SW480 (cell line): ENCODE results near the gene DGAT2.
"Not testable (repeated sequence)": the region's sequence is repeated elsewhere in the genome, so short reads cannot be mapped to it uniquely, and the experiment has no call there.

Experiments used
- DNase-seq: peaks from one replicate; pipeline ENCODE4 v3.0.0-alpha.2; 2016; ENCODE audit warnings: low spot score

Gene DGAT2

DNA sequence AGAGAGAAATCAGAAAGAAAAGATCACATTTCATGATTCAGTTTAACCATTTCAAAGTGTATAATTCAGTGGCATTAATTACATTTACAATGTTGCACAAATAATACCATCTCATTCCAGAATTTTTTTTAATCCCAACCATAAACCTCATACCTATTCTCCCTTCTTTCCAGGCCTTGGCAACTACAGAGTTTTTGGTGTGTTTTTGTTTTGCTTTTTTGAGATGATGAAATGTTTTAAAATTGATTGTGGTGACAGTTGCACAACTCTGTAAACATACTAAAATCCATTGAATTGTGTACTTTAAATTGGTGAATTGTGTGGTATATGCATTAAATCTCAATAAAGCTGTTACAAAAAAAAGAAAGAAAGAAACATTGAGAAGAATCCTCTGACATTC is 13.6 kb upstream of the DGAT2 start:
- not testable (repeated sequence) for DNase-seq

DNA sequence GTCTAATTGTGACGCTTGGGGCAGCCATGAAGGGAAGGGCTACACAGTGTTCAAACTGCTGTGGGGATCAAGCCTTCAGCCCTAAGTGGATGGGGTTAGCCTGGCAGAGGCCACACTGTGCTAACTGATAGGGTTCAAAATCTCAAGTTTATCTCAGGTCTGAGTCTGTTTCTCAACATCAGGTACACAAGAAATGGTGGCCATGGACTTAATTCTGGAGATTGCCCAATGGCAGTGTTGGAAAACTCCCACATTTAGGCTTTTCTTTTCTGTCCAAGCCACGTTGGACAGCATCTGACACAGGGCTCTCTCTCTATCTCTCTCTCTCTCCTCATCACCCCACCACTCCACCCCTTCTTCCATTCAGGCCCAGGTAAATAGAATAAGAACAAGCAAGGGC is 10.9 kb upstream of the DGAT2 start:
- DNase-seq: no peak

DNA sequence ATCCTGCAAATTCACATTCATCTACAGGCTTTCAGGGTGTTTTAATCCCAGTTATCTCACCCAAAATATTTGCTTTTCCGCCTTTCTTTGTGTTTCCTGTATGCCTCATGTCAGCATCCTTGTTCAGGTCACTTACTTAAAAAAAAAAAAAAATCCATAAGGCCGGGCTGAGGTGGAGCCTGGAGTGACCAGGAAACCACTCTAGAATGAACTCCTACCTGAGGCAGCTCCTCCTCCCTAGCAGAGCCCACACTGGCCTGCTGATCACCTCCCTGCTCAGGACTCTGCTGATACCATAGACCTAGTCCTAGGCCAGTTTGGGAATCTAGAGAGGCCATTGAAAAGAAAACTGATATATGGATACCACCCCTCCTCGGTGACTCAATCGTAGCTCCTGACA is 8.7 kb upstream of the DGAT2 start:
- no peak for DNase-seq

DNA sequence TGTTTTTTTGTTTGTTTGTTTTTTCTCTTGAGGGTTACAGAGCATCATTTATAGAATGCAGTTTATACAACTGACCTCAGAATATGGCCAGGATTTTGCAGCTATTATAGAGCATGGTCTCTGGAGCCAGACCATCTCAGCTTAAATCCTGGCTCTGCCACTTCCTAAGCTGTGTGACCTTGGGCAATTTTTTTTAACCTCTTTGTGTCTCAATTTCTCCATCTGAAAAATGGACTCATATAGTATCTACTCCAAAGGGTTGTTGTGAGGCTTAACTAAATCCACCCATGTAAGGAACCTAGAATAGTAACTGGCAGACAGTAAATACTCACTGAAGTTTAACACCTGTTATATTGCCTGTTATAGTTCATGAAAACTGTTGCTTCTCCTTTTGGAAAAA is 8.3 kb upstream of the DGAT2 start:
- no peak for DNase-seq

DNA sequence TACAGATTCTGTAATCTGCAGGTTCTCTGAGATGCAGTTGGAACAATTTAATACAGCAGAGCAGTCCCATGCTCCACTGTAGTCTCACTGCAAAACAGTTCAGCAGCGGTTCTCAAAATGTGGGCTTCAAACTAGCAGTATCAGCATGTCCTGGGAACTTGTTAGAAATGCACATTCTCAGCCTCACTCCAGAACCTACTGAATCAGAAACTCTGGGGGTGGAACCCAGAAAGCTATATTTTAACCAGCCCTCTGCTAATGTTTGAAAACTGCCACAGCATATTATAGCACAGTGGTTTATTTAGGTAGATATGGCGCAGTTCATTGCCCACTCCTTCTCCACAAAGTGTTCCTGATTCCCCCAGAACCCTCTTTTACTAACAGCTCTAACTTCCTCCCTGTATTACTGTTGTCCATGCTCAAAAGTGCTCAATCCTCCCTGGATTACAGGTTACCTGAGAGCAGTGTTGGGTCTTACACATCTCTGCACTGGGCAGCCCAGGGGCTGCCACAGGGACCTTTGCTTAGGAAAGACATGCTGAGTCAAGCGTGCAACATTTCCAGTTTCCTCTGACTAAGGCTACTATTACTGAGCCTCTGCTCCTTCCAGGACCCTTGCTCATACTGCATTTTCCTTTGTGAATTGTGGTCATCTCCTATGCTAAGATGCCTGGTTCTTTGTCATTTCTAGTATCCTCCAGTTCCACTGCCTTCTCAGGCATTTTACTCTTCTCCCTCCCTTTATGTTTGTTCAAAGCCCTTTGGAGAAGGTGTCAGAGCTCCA is 7.7 kb upstream of the DGAT2 start:
- no peak for DNase-seq

DNA sequence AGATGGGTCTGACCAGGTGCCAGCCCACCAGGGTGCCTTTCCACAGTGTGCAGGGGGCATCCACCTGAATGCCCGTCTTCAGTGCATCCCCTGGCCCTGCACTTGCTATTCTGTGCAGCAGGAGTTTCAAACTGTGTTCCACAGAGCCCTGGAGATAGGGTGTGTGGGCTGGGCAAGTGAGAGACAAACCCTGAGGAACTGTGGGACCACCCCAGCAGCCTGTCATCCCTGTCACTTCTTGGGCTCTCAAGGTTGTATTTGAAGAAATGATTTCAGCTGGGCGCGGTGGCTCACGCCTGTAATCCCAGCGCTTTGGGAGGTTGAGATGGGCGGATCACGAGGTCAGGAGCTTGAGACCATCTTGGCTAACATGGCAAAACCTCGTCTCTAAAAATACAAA is 6.4 kb upstream of the DGAT2 start:
- DNase-seq: no peak

DNA sequence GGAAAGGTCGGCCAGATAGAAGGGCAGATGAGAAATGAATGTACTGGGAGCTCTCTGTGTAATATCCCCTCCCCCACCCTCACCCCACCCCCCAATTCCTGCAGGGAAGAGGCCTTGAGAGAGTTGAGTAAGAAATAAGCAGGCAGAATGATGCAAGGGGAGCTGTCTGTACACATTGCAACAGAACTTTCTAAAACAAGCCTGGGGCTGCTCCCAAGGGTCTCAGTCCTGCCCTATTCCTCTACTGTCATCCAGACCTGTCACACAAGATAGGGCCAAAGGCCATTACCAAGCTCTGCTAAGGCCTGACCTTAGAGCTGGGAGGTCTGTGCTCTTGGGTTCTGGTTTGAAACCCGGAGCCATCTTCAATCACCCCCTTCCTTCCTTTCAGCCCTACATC is 5.7 kb upstream of the DGAT2 start:
- no peak for DNase-seq

DNA sequence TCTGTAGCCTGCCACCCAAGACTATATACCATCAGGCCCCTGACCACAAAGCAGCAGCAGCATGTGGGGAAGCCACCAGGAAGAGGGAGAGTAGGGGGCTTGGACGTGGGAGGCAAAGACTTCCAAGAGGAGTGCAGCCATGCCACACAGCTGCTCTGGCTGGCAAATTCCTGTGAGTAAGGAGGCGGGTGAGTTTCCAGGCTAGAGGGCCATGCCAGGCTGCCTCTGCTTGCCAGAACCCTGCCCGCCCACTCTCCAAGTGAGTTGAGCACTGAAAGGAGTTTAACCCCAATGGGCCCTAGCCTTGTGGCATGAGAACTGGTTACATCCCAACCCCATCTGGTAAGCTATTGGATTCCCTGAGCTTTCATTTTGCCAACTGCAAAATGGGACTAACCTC is 4.7 kb upstream of the DGAT2 start:
- no peak for DNase-seq

DNA sequence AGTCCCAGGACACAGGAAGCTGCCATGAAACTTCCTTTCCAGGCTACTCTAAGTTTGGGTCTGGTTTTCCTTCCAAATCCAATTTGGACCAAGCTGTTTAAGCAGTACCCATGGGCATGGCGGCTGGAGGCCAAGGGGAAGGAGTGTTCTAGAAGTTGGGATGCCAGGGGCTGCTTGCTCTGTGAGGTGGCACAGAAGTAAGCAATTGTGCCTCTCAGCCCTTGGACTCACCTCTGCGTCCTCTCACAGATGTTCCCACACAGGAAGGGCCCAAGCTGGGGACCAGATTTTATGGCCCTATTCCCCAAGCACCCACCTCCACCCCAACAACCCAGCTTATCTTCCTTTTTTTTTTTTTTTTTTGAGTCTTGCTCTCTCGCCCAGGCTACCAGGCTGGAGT is 3.5 kb upstream of the DGAT2 start:
- no peak for DNase-seq

DNA sequence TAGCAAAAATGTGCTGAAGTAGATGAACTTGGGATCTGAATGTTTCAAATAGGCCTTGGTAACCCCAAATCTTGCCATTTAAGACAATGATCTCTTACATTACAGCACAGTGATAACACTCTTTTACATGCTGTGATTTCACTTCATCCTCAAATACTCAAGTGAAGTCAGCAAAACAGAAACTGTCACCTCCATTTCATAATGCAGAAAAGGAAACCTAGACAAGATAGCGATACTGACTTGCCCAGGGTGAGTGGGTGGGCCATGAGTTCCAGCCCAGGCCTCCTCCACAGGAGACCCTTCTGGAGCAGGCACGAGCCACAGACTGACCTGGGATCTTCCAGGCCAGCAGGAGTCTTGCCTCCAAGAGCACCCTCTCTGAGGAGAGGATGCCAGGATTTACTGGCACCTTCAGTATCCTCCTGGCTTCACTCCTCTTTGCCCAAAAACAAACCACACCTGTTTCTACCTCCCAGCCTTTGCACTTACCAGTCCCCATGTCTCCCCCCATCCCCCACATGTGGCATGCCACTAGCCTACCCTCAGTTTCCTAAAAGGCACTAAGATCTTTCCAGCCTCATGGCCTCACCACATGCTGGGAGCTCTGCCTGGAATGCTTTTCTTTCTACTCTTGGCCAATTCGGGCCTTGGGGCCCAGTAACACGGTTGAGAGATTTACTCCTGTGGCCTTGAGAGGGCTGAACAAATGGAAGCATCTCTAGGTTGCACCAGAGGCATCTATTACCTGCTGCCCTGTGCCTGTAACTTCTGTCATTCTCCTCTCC is 1.9 kb upstream of the DGAT2 start:
- DNase-seq: no peak

DNA sequence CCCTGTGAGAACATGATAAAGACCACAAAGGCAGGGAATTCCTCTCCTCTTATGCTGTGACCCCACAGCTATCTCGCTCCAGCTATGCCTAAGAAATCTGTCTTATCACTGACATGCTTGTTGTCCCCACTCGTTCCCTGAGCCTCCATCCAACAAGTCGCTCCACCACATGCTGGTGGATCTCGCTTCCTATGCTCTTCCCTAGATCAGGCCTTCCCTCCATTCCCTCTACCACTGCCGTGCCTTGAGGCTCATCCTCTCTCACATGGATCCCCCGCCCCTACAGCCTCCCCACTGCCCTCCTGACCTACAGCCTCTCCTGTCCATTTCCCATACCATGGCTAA is 1.4 kb upstream of the DGAT2 start:
- no peak for DNase-seq

DNA sequence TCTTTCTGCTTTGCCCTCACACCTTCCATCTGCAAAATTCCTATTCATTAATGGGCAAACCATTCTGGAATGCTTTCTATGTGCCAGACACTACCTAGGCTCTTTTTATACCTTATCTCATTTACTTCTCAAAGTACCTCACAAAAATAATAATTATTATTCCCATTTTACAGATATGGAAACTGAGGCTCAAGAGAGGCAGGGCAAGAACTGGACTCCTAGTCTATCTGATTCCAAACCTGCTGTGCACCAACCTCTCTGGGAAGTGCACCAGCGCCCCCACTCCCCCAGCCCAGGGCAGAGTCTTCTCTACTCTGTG is 826 bp upstream of the DGAT2 start:
- DNase-seq: no peak

DNA sequence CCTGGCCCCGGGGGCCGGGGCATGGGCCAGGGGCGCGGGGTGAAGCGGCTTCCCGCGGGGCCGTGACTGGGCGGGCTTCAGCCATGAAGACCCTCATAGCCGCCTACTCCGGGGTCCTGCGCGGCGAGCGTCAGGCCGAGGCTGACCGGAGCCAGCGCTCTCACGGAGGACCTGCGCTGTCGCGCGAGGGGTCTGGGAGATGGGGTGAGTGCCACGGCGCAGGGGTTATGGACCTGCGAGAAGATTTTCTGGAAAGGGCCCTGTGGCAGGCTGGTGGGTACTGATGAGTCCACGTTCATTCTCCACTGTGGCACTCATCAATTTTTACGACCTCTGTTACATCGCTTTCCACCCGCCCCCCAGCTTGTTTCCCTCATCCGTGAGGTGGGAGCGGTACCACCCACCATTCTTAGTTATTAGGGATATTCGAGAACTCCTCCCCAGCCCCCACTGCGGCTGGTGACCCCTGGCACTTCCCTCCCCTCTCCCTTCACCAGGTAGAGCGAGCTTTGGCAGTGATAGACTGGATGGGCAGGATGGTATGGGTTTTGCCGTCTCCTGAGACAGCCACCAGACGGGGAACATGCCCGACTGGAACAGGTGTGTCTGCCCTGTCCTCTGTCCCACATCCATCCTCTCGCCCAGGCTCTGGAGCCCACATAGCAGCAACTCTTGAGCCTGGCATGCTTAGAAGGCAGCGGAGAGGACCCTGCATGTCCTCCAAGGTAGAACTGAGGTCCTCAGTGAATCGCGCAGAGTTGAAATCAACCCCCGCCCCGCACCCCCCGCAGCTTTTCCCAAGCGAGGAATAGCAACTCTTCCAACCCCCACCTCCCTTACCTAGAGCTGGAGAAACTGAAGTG is 562 bp downstream of the DGAT2 start:
- DNase-seq: no peak

DNA sequence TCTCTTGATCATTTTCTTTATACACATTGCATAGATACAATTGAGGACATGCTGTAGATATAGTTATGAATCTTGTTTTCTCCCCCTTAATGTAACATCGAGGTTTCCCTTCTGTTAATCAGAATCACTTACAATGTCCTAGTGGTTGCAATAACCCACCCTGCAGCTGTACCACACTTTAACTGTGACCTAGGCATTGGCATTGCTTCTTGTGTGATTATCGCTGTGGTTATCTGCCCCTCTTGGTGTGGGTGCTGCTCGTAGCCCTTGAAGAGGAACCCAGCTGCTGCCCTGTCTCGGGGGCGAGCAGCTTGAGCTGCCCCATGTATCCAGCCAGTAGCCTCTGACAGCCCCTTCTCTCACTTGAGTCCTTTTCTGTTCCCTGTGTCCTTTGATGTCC is 1.5 kb downstream of the DGAT2 start:
- DNase-seq: no peak

DNA sequence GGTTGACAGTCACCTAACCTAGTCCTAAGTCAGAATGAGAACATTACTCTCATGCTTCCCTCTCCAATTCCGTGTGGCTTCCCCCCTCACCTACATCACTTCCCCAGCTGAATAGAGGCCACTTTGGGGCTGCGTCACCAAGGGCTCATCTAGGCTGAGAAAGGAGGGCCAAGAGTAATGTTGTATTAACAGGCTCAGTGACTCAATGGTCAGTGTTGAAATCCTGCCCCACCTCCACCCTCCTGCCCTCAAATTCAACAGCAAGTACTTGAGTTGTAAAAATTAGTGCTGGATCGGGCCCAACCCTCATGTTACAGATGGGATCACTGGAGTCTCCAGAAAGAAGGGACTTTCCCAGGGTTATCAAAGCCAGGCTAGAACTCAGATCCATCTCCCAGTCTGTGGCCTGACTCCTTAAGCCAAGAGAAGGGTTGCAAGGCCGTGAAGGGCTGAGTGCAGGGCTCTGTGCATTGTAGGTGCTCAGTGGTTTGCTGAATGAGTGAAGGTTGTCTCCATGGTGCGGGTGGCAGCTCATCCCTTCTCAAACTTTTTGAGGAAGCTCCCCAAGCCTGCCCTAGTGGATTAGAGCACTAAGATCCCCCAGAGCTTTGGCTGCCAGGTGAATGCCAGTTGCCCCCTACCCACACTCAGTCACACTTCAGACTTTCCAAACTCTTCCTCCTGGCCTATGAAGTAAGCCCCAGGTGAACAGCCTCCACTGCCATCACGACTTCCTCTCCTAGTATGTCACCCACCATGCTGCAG is 3.2 kb downstream of the DGAT2 start:
- DNase-seq: no peak

DNA sequence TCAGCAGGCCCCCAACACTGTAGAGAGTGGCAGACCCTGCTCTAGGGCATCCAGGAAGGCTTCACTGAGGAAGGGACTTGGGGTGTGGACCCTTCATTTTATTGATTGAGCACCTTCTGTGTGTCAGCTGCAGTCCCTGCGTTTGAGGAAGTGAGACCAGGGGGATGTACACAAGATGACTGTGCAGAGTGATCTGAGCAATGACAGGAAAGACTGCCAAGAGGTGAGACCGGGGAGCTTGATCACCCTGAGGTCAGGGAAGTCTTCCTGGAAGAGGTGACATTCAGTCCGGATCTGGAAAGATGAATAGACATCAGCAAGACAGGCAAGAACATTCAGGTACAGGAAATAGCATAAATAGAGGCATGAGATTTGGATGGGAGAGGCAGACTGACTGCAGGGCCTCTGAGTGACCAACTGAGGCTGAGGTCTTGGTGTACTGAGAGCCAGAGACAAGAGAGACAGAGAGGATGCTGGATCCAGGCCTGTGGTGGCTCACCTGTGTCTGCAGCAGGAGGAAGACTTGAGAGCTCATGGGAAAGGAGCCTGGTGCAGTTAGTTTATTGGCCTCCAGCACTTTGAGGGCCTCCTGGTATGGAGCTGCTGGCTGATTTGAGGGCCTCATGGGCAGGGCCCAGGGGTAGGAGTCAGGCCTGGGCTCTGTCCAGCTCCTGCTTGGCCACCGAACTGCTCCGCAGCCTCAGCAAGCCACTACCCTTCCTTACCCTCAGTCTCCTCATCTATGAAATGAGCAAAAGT is 5.2 kb downstream of the DGAT2 start:
- DNase-seq: no peak

DNA sequence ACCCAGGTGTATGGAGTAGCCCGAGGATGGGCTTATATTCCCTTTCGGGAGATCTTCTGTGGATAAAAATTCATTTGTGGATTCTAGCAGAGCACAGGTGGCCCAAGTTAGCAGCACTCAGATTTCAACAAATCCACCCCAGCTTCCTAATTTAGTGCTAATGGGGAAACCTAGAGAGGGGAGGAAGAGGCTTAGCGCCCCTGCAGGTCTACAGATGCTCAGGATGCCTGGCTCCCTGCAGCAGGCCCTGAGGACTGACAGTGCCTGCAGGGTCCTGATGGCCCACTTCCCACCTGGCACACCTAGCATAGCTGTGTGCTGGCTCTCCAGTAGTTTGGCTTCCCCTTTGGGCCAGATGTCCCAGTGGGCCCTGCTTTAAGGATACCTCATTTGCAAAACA is 6.5 kb downstream of the DGAT2 start:
- DNase-seq: no peak

DNA sequence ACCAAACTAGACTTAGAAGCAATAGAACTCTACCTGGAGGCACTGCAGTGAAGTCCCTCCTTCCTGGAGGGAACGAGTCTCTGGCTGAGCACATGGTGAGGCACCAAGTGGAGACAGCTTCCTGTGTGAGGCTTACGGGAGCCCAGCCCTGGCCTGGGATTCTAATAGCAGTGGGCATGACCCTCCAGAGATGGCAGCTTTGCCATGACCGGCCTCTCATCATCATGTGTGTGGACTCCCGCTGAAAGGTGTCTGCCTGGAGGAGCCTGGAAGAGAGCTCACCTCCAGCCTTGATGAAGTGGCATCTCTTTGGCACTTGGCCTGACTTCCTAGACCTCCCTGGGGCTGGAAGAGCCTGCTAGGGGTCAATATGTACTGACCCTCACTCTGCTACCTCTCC is 8.0 kb downstream of the DGAT2 start:
- no peak for DNase-seq

DNA sequence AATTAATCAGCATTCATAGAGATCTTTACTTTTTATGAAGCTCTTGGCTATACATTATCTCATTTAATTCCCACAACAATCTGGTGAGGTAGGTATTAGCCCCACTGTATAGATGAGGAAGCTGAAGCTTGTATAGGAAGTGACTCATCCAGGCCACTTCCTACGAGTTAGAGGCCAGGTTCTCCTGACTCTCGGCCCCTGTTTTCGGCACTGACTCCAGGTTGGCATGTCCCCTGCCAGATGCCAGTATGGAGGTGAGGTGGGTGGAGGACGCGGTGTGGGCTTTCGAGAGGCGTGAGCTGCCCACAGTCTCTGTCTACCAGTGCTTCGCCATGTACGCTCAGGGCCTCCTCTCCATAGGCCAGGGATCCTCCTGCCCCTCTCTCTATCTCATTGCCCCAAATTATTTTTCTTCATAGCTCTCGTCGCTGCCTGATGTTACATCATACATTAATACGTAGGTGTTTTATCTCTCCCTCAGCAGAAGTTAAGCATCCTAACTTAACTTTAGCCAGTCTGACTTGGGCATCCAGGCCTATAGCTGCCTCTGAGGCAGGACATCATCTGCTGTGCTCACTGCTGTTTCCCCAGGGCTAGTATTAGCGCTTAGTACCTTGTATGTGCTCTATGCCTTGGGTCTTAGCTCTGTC is 9.0 kb downstream of the DGAT2 start:
- no peak for DNase-seq

DNA sequence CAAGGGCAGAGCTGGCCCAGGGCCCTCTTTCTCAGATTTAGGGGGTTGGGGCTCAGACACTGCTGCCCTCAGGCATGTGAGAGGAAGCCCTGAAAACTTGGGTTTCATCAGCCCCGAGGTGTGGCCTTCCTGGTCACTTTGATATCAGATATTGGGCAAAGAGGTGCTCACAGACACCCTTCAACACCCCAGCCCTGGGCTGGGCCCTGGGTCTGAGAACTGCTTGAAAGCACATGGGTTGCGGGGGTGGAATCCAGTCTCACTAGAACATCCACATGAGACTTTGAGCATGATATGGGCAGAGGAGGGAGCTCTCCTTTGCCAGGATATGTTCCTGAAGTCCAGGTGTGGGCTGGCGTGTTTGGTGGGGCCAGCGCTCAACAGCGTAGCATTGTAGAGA is 10.4 kb downstream of the DGAT2 start:
- DNase-seq: no peak

DNA sequence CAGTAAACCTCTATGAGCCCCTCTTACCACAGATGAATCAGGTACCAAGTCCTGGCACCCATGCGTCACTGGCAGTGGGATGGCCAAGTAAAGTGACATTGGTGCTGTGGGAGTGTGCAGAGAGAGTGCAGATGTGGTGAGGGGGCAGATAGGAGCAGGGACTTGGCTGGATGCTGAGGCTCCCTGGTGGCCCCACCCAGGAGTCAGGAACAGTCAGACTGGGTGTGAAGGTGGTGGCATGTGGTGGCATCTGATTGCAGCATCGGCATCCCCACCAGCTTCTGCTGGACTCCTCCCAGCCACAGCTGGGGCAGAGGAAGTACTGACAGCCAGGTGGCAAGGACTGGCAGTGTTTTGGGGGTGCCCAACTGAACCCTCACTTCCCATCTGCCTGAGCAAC is 11.4 kb downstream of the DGAT2 start:
- peak; percentile 9 for DNase-seq
